HepG2 (cell line): Measurements from ENCODE around the gene NPC1. TPM values are rescaled to one million over a fixed set of nuclear protein-coding genes. Genes with fewer than 3 reads are reported as not detected.

Source experiments
- CCDC6 ChIP-seq: sonication (generic); formaldehyde crosslinking; IDR thresholded peaks from 2 replicates; pipeline ENCODE4 v1.8.1; 2022; ENCODE audit warnings: mild to moderate bottlenecking, missing genetic modification reagents, moderate library complexity
- GABPB1 ChIP-seq: IDR thresholded peaks from 2 replicates; pipeline ENCODE4 v1.6.1; 2016; ENCODE audit warnings: mild to moderate bottlenecking, missing genetic modification reagents, moderate library complexity, missing compliant biosample characterization
- GLI4 ChIP-seq: sonication (generic); formaldehyde crosslinking; IDR thresholded peaks from 2 replicates; pipeline ENCODE4 v1.5.1; 2020; ENCODE audit warnings: missing genetic modification reagents, mild to moderate bottlenecking, moderate library complexity, borderline replicate concordance
- HES4 ChIP-seq: sonication (generic); formaldehyde crosslinking; IDR thresholded peaks from 2 replicates; pipeline ENCODE4 v1.9.0; 2021; ENCODE audit warnings: mild to moderate bottlenecking, missing genetic modification reagents, borderline replicate concordance
- HNRNPUL1 ChIP-seq: fragments of 200-400 bp; formaldehyde crosslinking; IDR thresholded peaks from 2 replicates; pipeline ENCODE4 v1.6.1; 2017; ENCODE audit warnings: low read depth, mild to moderate bottlenecking, low read length, moderate library complexity
- IRF2 ChIP-seq: IDR thresholded peaks from 2 replicates; pipeline ENCODE4 v1.6.1; 2018; ENCODE audit warnings: missing genetic modification reagents, missing compliant biosample characterization
- MED1 ChIP-seq: sonication (generic); formaldehyde crosslinking; IDR thresholded peaks from 2 replicates; pipeline ENCODE4 v1.4.0; 2020; ENCODE audit warnings: missing genetic modification reagents
- NCOA2 ChIP-seq: sonication (generic); formaldehyde crosslinking; IDR thresholded peaks from 2 replicates; pipeline ENCODE4 v1.8.0; 2022; ENCODE audit warnings: inconsistent platforms
- NCOR1 ChIP-seq: fragments of 200-600 bp; sonication (generic); IDR thresholded peaks from 2 replicates; pipeline ENCODE4 v1.7.0; 2017; ENCODE audit warnings: antibody characterized with exemption, low read length, borderline replicate concordance
- NONO ChIP-seq, 2 experiments: fragments of 450-650 bp in 1 of 2; sonication (generic) in 1 of 2; formaldehyde crosslinking in 1 of 2; IDR thresholded peaks in 1 of 2; conservative IDR thresholded peaks in 1 of 2; 2 replicates each; pipeline versions ENCODE4 v1.6.1 to v1.8.0; 2017 to 2022; ENCODE audit warnings: mild to moderate bottlenecking in 1 of 2, missing genetic modification reagents in 1 of 2, moderate library complexity in 1 of 2
- PAWR ChIP-seq: sonication (generic); formaldehyde crosslinking; IDR thresholded peaks from 2 replicates; pipeline ENCODE4 v1.4.0; 2020; ENCODE audit warnings: missing genetic modification reagents, mild to moderate bottlenecking, borderline replicate concordance
- SMAD1 ChIP-seq: sonication (generic); formaldehyde crosslinking; IDR thresholded peaks from 2 replicates; pipeline ENCODE4 v1.4.0; 2020; ENCODE audit warnings: missing genetic modification reagents, low read depth, mild to moderate bottlenecking, borderline replicate concordance
- SMARCE1 ChIP-seq: fragments of 450-650 bp; IDR thresholded peaks from 2 replicates; pipeline ENCODE4 v1.6.1; 2017; ENCODE audit warnings: borderline replicate concordance
- ZBTB8A ChIP-seq: sonication (generic); formaldehyde crosslinking; IDR thresholded peaks from 2 replicates; pipeline ENCODE4 v1.4.0; 2020; ENCODE audit warnings: mild to moderate bottlenecking, low read depth, missing genetic modification reagents, borderline replicate concordance
- ZKSCAN5 ChIP-seq: sonication (generic); formaldehyde crosslinking; IDR thresholded peaks from 2 replicates; pipeline ENCODE4 v1.5.1; 2020; ENCODE audit warnings: mild to moderate bottlenecking, missing genetic modification reagents
- ZNF260 ChIP-seq: sonication (generic); formaldehyde crosslinking; IDR thresholded peaks from 2 replicates; pipeline ENCODE4 v1.4.0; 2020; ENCODE audit warnings: missing genetic modification reagents, low read depth, mild to moderate bottlenecking, borderline replicate concordance
- ZNF354B ChIP-seq: sonication (generic); formaldehyde crosslinking; IDR thresholded peaks from 2 replicates; pipeline ENCODE4 v1.8.0; 2022; ENCODE audit warnings: mild to moderate bottlenecking, missing genetic modification reagents
- ZNF562 ChIP-seq: sonication (generic); formaldehyde crosslinking; IDR thresholded peaks from 2 replicates; pipeline ENCODE4 v1.8.0; 2022; ENCODE audit warnings: missing genetic modification reagents, borderline replicate concordance
- ZNF629 ChIP-seq: sonication (generic); formaldehyde crosslinking; conservative IDR thresholded peaks from 2 replicates; pipeline ENCODE4 v1.5.0; 2020; ENCODE audit warnings: missing genetic modification reagents
- ZNF678 ChIP-seq: sonication (generic); formaldehyde crosslinking; IDR thresholded peaks from 2 replicates; pipeline ENCODE4 v1.4.0; 2020; ENCODE audit warnings: mild to moderate bottlenecking, missing genetic modification reagents
- polyA plus RNA-seq, 8 experiments: library from polyadenylated mRNA; depleted of rRNA in 3 of 8; stranded (reverse) in 7 of 8; unstranded in 1 of 8; fragments of >200 nt; fragmentation: Illumina TruSeq in 4 of 8; extraction: Trizol in 4 of 8; gene quantifications; 2 replicates each; pipeline versions ENCODE4 v1.2.1 to v1.2.3, GENCODE V29; 2011 to 2016; ENCODE audit warnings: low read depth in 4 of 8, missing spikeins in 1 of 8, mixed read lengths in 1 of 8; ENCODE audit not compliant: insufficient read depth in 1 of 8
- total RNA-seq, 5 experiments: library from RNA; depleted of rRNA; stranded (reverse); fragments of >200 nt; fragmentation: Illumina TruSeq; extraction: Trizol; gene quantifications; 2 replicates each; pipeline ENCODE4 v1.2.3, GENCODE V29; 2016; ENCODE audit warnings: low read depth in 1 of 5
- TF ChIP-seq, protein P1 (sequence below): fragments of 450-650 bp; IDR thresholded peaks from 2 replicates; pipeline ENCODE4 v1.6.1; 2016
- TF ChIP-seq, protein P2 (sequence below): sonication (generic); formaldehyde crosslinking; IDR thresholded peaks from 2 replicates; pipeline ENCODE4 v1.5.0; 2020; ENCODE audit warnings: missing genetic modification reagents
- TF ChIP-seq, protein P3 (sequence below): sonication (generic); formaldehyde crosslinking; IDR thresholded peaks from 2 replicates; pipeline ENCODE4 v1.8.1; 2023; ENCODE audit warnings: missing genetic modification reagents, mild to moderate bottlenecking, borderline replicate concordance

The NPC1 gene
- total and polyA plus RNA-seq, 2 of the 13 experiments (the other 11 are each of a cell fraction or from before 2014, with no cell fraction given) = 46.5 to 114 TPM

DNA sequence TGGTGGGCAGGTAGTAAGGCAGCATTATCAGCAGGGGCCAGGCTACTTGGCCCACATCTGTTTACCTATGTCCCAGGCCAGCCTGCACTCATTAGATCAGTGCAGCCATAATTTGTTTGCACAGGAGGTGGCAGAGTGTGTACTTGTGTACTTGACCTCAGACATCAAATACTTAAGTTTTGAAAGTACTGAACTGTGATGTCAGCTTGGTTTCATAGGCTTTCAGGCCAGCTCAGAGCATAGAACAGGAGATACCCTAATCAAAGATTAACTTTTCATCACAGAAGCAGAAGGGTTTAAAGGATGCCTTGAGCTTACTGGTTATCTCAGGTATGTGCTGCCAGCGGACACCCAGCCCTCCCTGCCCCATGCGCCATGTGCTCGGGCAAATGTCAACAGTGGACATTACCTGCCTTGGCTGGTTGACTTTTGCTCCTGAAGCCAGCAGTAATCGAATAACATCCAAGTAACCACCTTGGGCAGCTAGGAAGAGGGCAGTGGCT lies 43.2 kb upstream of the NPC1 start (continued):
- TF ChIP-seq HNRNPUL1 (no peak), ZNF260 (CRISPR knock-in tag) (no peak), ZBTB8A (CRISPR knock-in tag) (no peak), ZNF678 (no peak), ZNF562 (no peak), ZKSCAN5 (CRISPR knock-in tag) (no peak), CCDC6 (no peak), NONO (IDR thresholded peaks at IDR 0.05) (no peak), NONO (CRISPR knock-in tag; conservative IDR thresholded peaks at IDR 0.05) (no peak), IRF2 (0 out of 2 replicates have a peak, but pooled peaks have one; percentile 21), PAWR (CRISPR knock-in tag) (no peak), ZNF354B (CRISPR knock-in tag) (no peak), HES4 (CRISPR knock-in tag) (no peak), SMAD1 (CRISPR knock-in tag) (no peak), NCOA2 (CRISPR knock-in tag) (peak; percentile 71), SMARCE1 (no peak), GABPB1 (CRISPR knock-in tag) (no peak; the same call in 1 of the 2 replicates), NCOR1 (peak; percentile 71; the same call in 1 of the 2 replicates), MED1 (CRISPR knock-in tag) (peak; percentile 64), ZNF629 (CRISPR knock-in tag) (no peak), GLI4 (CRISPR knock-in tag) (no peak)
- TF ChIP-seq, protein P1, sequence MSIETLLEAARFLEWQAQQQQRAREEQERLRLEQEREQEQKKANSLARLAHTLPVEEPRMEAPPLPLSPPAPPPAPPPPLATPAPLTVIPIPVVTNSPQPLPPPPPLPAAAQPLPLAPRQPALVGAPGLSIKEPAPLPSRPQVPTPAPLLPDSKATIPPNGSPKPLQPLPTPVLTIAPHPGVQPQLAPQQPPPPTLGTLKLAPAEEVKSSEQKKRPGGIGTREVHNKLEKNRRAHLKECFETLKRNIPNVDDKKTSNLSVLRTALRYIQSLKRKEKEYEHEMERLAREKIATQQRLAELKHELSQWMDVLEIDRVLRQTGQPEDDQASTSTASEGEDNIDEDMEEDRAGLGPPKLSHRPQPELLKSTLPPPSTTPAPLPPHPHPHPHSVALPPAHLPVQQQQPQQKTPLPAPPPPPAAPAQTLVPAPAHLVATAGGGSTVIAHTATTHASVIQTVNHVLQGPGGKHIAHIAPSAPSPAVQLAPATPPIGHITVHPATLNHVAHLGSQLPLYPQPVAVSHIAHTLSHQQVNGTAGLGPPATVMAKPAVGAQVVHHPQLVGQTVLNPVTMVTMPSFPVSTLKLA = peak; percentile 83
- TF ChIP-seq, protein P2, sequence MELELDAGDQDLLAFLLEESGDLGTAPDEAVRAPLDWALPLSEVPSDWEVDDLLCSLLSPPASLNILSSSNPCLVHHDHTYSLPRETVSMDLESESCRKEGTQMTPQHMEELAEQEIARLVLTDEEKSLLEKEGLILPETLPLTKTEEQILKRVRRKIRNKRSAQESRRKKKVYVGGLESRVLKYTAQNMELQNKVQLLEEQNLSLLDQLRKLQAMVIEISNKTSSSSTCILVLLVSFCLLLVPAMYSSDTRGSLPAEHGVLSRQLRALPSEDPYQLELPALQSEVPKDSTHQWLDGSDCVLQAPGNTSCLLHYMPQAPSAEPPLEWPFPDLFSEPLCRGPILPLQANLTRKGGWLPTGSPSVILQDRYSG (CRISPR knock-in tag) = no peak
- TF ChIP-seq, protein P3, sequence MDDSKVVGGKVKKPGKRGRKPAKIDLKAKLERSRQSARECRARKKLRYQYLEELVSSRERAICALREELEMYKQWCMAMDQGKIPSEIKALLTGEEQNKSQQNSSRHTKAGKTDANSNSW (CRISPR knock-in tag) = no peak
